ENCODE results near the gene PLXNA1. TPM values are rescaled to one million over a fixed set of nuclear protein-coding genes. Genes with fewer than 3 reads are reported as not detected.

The PLXNA1 gene
- total RNA-seq, 1 donor from 2014 or later = 63.3 TPM

GRCh38 chr3:126968391-126969390 is 14.2 kb upstream of the PLXNA1 start:
- no peaks in the 10 kb centered on the region for H3K9me3 Mint-ChIP-seq (ENCODE audit: unreplicated experiment)
- Histone ChIP-seq H3K4me3 (ENCODE audit: insufficient read depth, low read depth, low read length) (no peak overlapping the region), H3K9ac (ENCODE audit: low read length) (no peak overlapping the region), H4K20me1 (ENCODE audit: insufficient read depth, low read length) (no peaks in the 10 kb centered on the region), H2AFZ (ENCODE audit: low read depth, low read length) (no peak overlapping the region), H3K4me1 (ENCODE audit: insufficient read depth, low read length) (peaks cover 5% of the 10 kb centered on the region), H3K9me3 (ENCODE audit: insufficient read depth, low read depth, low read length) (no peaks in the 10 kb centered on the region), H3K4me2 (ENCODE audit: low read length) (no peak overlapping the region), H3K27me3 (ENCODE audit: insufficient read depth, low read length) (no peaks in the 10 kb centered on the region), H3K79me2 (ENCODE audit: insufficient read depth, low read length) (no peaks in the 10 kb centered on the region), H3K36me3 (ENCODE audit: insufficient read depth, low read length) (no peaks in the 10 kb centered on the region), H3K27ac (ENCODE audit: low read depth, low read length) (no peak overlapping the region)
- no peak for FAIRE-seq
- no peak overlapping the region for H3K27ac Mint-ChIP-seq (ENCODE audit: unreplicated experiment)
- H3K4me3 Mint-ChIP-seq (ENCODE audit: unreplicated experiment) = no peak overlapping the region
- no peak for DNase-seq (ENCODE audit: low read depth)
- peaks cover 14% of the 10 kb centered on the region for H3K4me1 Mint-ChIP-seq (ENCODE audit: low read depth, unreplicated experiment)
- TF ChIP-seq CTCF (IDR thresholded peaks at IDR 0.05; ENCODE audit: insufficient read depth, low read depth, low read length) = no peak
- no peaks in the 10 kb centered on the region for H3K36me3 Mint-ChIP-seq (ENCODE audit: low read depth, unreplicated experiment)
- H3K27me3 Mint-ChIP-seq (ENCODE audit: low read depth, unreplicated experiment) = peaks cover 30% of the 10 kb centered on the region

- H4K20me1 ChIP-seq (ENCODE audit: insufficient read depth, low read length) = no peaks in the 10 kb centered on the region
- TF ChIP-seq CTCF (IDR thresholded peaks at IDR 0.05; ENCODE audit: insufficient read depth, low read depth, low read length) = no peak
- no peak for TF ChIP-seq EZH2 (IDR thresholded peaks at IDR 0.05; ENCODE audit: insufficient read depth, low read length)
- H3K4me3 Mint-ChIP-seq (ENCODE audit: unreplicated experiment) = no peak overlapping the region
- H3K36me3 Mint-ChIP-seq (ENCODE audit: low read depth, unreplicated experiment) = no peaks in the 10 kb centered on the region
- H3K27ac ChIP-seq (ENCODE audit: low read depth, low read length) = no peak overlapping the region
- peak; percentile 39 for DNase-seq (ENCODE audit: low read depth)
- H3K27me3 Mint-ChIP-seq (ENCODE audit: low read depth, unreplicated experiment) = peaks cover 23% of the 10 kb centered on the region
- H3K27me3 ChIP-seq (ENCODE audit: insufficient read depth, low read length) = no peaks in the 10 kb centered on the region
- no peak overlapping the region for H2AFZ ChIP-seq (ENCODE audit: low read depth, low read length)
- peaks cover 14% of the 10 kb centered on the region for H3K4me1 Mint-ChIP-seq (ENCODE audit: low read depth, unreplicated experiment)
- no peak overlapping the region for H3K4me3 ChIP-seq (ENCODE audit: insufficient read depth, low read depth, low read length)
- H3K9ac ChIP-seq (ENCODE audit: low read length) = no peak overlapping the region
- H3K4me2 ChIP-seq (ENCODE audit: low read length) = peak overlapping the region; percentile 44
- H3K27ac Mint-ChIP-seq (ENCODE audit: unreplicated experiment) = no peak overlapping the region
- H3K4me1 ChIP-seq (ENCODE audit: insufficient read depth, low read length) = peaks cover 5% of the 10 kb centered on the region
- FAIRE-seq = no peak
- peaks cover 3% of the 10 kb centered on the region for H3K9me3 ChIP-seq (ENCODE audit: insufficient read depth, low read depth, low read length)
- H3K9me3 Mint-ChIP-seq (ENCODE audit: unreplicated experiment) = peaks cover 3% of the 10 kb centered on the region
- H3K36me3 ChIP-seq (ENCODE audit: insufficient read depth, low read length) = no peaks in the 10 kb centered on the region
- H3K79me2 ChIP-seq (ENCODE audit: insufficient read depth, low read length) = no peaks in the 10 kb centered on the region
These were observed 13.3 kb upstream of the PLXNA1 start for GRCh38 chr3:126969586-126969985.

- FAIRE-seq (no peak), DNase-seq (ENCODE audit: low read depth) (no peak)
- Mint-ChIP-seq H3K4me1 (ENCODE audit: low read depth, unreplicated experiment) (peaks cover 14% of the 10 kb centered on the region), H3K9me3 (ENCODE audit: unreplicated experiment) (peaks cover 8% of the 10 kb centered on the region), H3K4me3 (ENCODE audit: unreplicated experiment) (no peak overlapping the region), H3K36me3 (ENCODE audit: low read depth, unreplicated experiment) (no peaks in the 10 kb centered on the region), H3K27me3 (ENCODE audit: low read depth, unreplicated experiment) (peaks cover 19% of the 10 kb centered on the region), H3K27ac (ENCODE audit: unreplicated experiment) (no peak overlapping the region)
- Histone ChIP-seq H3K27me3 (ENCODE audit: insufficient read depth, low read length) (no peaks in the 10 kb centered on the region), H3K4me1 (ENCODE audit: insufficient read depth, low read length) (peaks cover 5% of the 10 kb centered on the region), H3K4me3 (ENCODE audit: insufficient read depth, low read depth, low read length) (no peak overlapping the region), H3K36me3 (ENCODE audit: insufficient read depth, low read length) (no peaks in the 10 kb centered on the region), H3K27ac (ENCODE audit: low read depth, low read length) (no peak overlapping the region), H3K9me3 (ENCODE audit: insufficient read depth, low read depth, low read length) (peaks cover 3% of the 10 kb centered on the region), H4K20me1 (ENCODE audit: insufficient read depth, low read length) (no peaks in the 10 kb centered on the region), H3K79me2 (ENCODE audit: insufficient read depth, low read length) (no peaks in the 10 kb centered on the region), H3K9ac (ENCODE audit: low read length) (no peak overlapping the region), H2AFZ (ENCODE audit: low read depth, low read length) (no peak overlapping the region), H3K4me2 (ENCODE audit: low read length) (peak overlapping the region; percentile 44)
- TF ChIP-seq CTCF (IDR thresholded peaks at IDR 0.05; ENCODE audit: insufficient read depth, low read depth, low read length) = no peak
- no peak for TF ChIP-seq EZH2 (IDR thresholded peaks at IDR 0.05; ENCODE audit: insufficient read depth, low read length)
These were observed 12.8 kb upstream of the PLXNA1 start for GRCh38 chr3:126970101-126970500.

Data from astrocyte (in vitro differentiated cells and primary cell).